Osteoblast (primary cell): ENCODE data around the gene GP5. TPM values are rescaled to one million over a fixed set of nuclear protein-coding genes. Genes with fewer than 3 reads are reported as not detected.
A peak's percentile ranks its signal among the peaks of the same experiment; 100 is the strongest.

Experiments used
- DNase-seq: peaks from one replicate; pipeline ENCODE4 v3.0.0; 2011; ENCODE audit warnings: low spot score, mixed read lengths; ENCODE audit not compliant: insufficient read length; ENCODE audit errors: missing footprints
- H2AFZ ChIP-seq: 2 replicates; pipeline ENCODE4 v1.6.0; 2011; ENCODE audit warnings: mild to moderate bottlenecking, low read length
- H3K27ac ChIP-seq: 2 replicates; pipeline ENCODE4 v1.5.1; 2011; ENCODE audit warnings: mild to moderate bottlenecking, low read depth, low read length, moderate library complexity
- H3K27me3 ChIP-seq: 2 replicates; pipeline ENCODE4 v1.6.0; 2012; ENCODE audit warnings: mild to moderate bottlenecking, control low read depth, inconsistent platforms, low read length, moderate library complexity; ENCODE audit not compliant: insufficient read depth
- H3K36me3 ChIP-seq: 2 replicates; pipeline ENCODE4 v1.5.1; 2011; ENCODE audit warnings: mild to moderate bottlenecking, low read length, control low read depth, moderate library complexity; ENCODE audit not compliant: insufficient read depth
- H3K4me1 ChIP-seq: 2 replicates; pipeline ENCODE4 v1.5.1; 2011; ENCODE audit warnings: mild to moderate bottlenecking, low read length, control low read depth, moderate library complexity; ENCODE audit not compliant: insufficient read depth
- H3K4me2 ChIP-seq: 2 replicates; pipeline ENCODE4 v1.6.0; 2011; ENCODE audit warnings: mild to moderate bottlenecking, low read length; ENCODE audit not compliant: insufficient read depth
- H3K4me3 ChIP-seq: fragments of 200-600 bp; sonication (generic); 3 replicates; pipeline ENCODE4 v1.5.1; 2012; ENCODE audit warnings: mild to moderate bottlenecking, low read length, inconsistent platforms; ENCODE audit not compliant: insufficient read depth
- H3K79me2 ChIP-seq: 2 replicates; pipeline ENCODE4 v1.6.0; 2012; ENCODE audit warnings: mild to moderate bottlenecking, low read length, control low read depth, inconsistent platforms; ENCODE audit not compliant: insufficient read depth
- H3K9me3 ChIP-seq: 2 replicates; pipeline ENCODE4 v1.5.1; 2011; ENCODE audit warnings: low read depth, low read length, control low read depth
- H4K20me1 ChIP-seq: 2 replicates; pipeline ENCODE4 v1.6.0; 2012; ENCODE audit warnings: mild to moderate bottlenecking, low read length, control low read depth; ENCODE audit not compliant: insufficient read depth
- total RNA-seq: library from RNA; depleted of rRNA; stranded (reverse); fragments of >200 nt; gene quantifications from 2 replicates; pipeline ENCODE4 v1.2.3, GENCODE V29; 2012
- TF ChIP-seq, protein P1 (sequence below): IDR thresholded peaks from 2 replicates; pipeline ENCODE4 v1.5.1; 2011; ENCODE audit warnings: mild to moderate bottlenecking, low read depth, low read length, moderate library complexity; ENCODE audit errors: extremely low read depth

Gene GP5
- total RNA-seq, 1 donor, result 0.36 TPM

DNA sequence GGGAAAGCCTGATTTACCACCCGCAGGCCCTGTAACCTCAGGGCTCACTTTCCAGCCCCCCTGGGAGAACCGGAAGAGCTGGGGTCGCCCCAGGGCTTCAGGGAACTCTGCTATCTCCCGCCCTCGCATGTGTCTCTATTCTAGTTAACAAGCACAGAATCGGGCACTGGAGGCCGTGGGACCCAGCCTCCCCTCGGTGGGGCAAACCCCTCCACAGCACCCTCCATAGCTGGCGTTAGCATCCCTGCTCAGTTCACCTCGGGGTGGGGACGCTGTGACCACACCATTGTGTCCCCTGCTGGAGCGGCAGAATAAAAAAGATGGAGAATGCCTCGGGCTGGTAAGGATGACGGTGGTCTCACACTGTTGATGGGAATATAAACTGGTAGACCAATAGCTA is 26.0 kb downstream of the GP5 start:
- no peaks in the 10 kb centered on the region for H4K20me1 ChIP-seq
- no peaks in the 10 kb centered on the region for H3K36me3 ChIP-seq
- no peak overlapping the region for H3K4me2 ChIP-seq
- no peak overlapping the region for H2AFZ ChIP-seq
- peaks cover 19% of the 10 kb centered on the region for H3K4me1 ChIP-seq
- no peaks in the 10 kb centered on the region for H3K79me2 ChIP-seq
- no peaks in the 10 kb centered on the region for H3K27me3 ChIP-seq
- no peaks in the 10 kb centered on the region for H3K9me3 ChIP-seq
- no peak overlapping the region for H3K27ac ChIP-seq
- TF ChIP-seq, protein P1, sequence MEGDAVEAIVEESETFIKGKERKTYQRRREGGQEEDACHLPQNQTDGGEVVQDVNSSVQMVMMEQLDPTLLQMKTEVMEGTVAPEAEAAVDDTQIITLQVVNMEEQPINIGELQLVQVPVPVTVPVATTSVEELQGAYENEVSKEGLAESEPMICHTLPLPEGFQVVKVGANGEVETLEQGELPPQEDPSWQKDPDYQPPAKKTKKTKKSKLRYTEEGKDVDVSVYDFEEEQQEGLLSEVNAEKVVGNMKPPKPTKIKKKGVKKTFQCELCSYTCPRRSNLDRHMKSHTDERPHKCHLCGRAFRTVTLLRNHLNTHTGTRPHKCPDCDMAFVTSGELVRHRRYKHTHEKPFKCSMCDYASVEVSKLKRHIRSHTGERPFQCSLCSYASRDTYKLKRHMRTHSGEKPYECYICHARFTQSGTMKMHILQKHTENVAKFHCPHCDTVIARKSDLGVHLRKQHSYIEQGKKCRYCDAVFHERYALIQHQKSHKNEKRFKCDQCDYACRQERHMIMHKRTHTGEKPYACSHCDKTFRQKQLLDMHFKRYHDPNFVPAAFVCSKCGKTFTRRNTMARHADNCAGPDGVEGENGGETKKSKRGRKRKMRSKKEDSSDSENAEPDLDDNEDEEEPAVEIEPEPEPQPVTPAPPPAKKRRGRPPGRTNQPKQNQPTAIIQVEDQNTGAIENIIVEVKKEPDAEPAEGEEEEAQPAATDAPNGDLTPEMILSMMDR, result no peak
- DNase-seq, result peak; percentile 62
- no peak overlapping the region for H3K4me3 ChIP-seq

DNA sequence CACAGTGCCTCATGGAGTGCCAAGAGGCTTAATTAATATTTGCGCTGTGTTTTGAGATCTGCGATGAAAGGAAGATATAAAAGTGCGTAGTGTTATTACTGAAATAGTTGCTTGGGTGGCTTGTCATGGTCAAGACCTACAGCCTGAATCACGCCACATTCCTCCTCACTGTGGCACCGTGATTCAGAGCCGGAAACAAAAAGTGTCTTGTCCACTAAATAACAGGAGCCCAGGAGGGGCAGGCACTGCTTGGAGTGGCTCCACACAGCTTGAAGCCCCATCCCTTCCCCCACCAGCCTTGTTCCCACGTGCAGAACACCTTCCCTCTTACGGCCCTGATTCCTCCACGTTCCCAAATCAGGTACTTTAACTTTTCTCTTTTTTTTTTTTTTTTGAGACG is 28.3 kb downstream of the GP5 start:
- Histone ChIP-seq H3K79me2 (no peaks in the 10 kb centered on the region), H3K27me3 (no peaks in the 10 kb centered on the region), H3K9me3 (no peaks in the 10 kb centered on the region), H3K4me2 (no peak overlapping the region), H4K20me1 (no peaks in the 10 kb centered on the region), H3K4me1 (peaks cover 25% of the 10 kb centered on the region), H3K36me3 (no peaks in the 10 kb centered on the region), H3K27ac (no peak overlapping the region), H3K4me3 (no peak overlapping the region), H2AFZ (no peak overlapping the region)
- DNase-seq, result peak; percentile 73
- TF ChIP-seq, protein P1, result no peak

DNA sequence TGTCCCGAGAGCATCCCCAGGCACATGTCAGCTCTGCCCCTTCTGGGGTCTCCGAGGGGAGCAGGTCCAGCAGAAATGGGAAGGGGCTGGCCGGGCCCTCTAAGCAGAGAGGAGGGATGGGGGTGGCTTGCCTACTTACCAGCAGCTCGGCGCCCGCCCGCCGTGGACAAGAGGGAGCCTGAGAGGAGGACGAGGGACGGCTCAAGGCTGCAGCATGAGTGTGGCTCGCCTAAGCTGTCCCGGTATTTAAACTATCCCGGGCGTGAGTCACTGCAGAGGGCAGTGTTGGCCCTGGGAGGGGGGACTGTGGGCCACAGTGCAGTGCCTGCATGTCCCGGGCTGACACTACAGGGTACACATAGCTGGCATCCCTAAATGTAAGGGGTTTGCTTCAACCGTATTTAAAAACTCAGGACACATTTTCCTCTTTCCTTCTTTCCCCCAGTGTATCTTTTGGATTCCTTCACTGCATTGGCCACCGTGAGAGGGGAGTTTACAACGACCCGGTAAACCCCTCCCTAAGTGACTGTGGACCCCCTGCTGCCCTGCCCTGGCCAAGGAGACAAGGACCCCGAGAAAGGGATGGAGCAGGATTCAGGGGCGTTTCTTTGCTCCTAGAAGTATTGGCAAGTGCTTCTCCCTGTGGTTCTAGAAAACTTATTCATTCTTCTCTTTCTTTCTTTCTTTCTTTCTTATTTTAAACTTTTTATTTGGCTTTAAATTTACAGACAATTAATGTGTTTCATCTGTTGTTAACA is 29.4 kb downstream of the GP5 start, which contains the start of gene LRRC15:
TSS of gene LRRC15 (minus strand) at position 222 of the 758 bp plus-strand sequence. CDS start 8,700 bp downstream, outside the sequence.
- no peak within 1 kb of the TSS for H3K27ac ChIP-seq
- peaks cover 28% of the 10 kb centered on the region for H3K4me1 ChIP-seq
- no peaks in the 10 kb centered on the region for H3K27me3 ChIP-seq
- no peaks in the 10 kb centered on the region for H3K79me2 ChIP-seq
- H4K20me1 ChIP-seq, result no peaks in the 10 kb centered on the region
- no peaks in the 10 kb centered on the region for H3K9me3 ChIP-seq
- H3K4me3 ChIP-seq, result peak within 1 kb of the TSS; percentile 37
- peak within 1 kb of the TSS; percentile 59 for H2AFZ ChIP-seq
- H3K36me3 ChIP-seq, result no peaks in the 10 kb centered on the region
- H3K4me2 ChIP-seq, result peak within 1 kb of the TSS; percentile 56
- peak; percentile 96 for DNase-seq
- TF ChIP-seq, protein P1, result no peak

DNA sequence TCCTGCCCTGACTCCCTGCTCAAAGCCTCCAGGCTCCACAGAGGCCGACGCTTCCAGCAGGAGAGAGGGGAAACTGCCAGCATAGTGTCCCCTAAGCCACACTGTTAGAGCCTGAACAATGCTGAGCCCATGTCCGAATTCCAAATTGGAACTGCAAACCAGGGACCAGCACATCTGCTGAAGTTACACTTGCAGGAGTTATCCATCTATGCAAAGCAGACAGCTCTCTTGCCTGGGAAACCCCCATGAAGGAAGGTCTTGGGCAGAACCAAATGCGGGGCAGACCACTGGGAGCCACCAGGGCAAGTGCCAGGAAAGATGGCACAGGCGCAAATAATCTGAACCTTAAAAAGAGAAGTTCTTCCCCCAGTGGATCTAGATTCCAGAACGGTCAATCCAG is 30.1 kb downstream of the GP5 start:
- no peaks in the 10 kb centered on the region for H3K79me2 ChIP-seq
- H3K27me3 ChIP-seq, result no peaks in the 10 kb centered on the region
- TF ChIP-seq, protein P1, result no peak
- H3K9me3 ChIP-seq, result no peaks in the 10 kb centered on the region
- H3K4me2 ChIP-seq, result peak overlapping the region; percentile 56
- no peak overlapping the region for H2AFZ ChIP-seq
- peak; percentile 48 for DNase-seq
- H4K20me1 ChIP-seq, result no peaks in the 10 kb centered on the region
- H3K4me3 ChIP-seq, result no peak overlapping the region
- peaks cover 34% of the 10 kb centered on the region for H3K4me1 ChIP-seq
- no peaks in the 10 kb centered on the region for H3K36me3 ChIP-seq
- H3K27ac ChIP-seq, result no peak overlapping the region
